Activated naive CD8-positive, alpha-beta T cell (primary cell): ENCODE results near the gene TDRD6.
"Not testable (repeated sequence)": the region's sequence is repeated elsewhere in the genome, so short reads cannot be mapped to it uniquely, and the experiment has no call there.

Experiments used
- H3K27ac Mint-ChIP-seq: one replicate; pipeline ENCODE4 v1.8.0; 2021; ENCODE audit warnings: mixed read lengths
- H3K27me3 Mint-ChIP-seq: one replicate; pipeline ENCODE4 v1.8.0; 2021; ENCODE audit warnings: mixed read lengths
- H3K36me3 Mint-ChIP-seq: one replicate; pipeline ENCODE4 v1.8.0; 2021; ENCODE audit warnings: mixed read lengths
- H3K4me1 Mint-ChIP-seq: one replicate; pipeline ENCODE4 v1.8.0; 2021; ENCODE audit warnings: low read depth, mixed read lengths
- H3K4me3 Mint-ChIP-seq: one replicate; pipeline ENCODE4 v1.8.0; 2021; ENCODE audit warnings: mild to moderate bottlenecking, mixed read lengths
- H3K9me3 Mint-ChIP-seq: one replicate; pipeline ENCODE4 v1.8.0; 2021; ENCODE audit warnings: low read depth, mixed read lengths

Gene TDRD6, protein sequence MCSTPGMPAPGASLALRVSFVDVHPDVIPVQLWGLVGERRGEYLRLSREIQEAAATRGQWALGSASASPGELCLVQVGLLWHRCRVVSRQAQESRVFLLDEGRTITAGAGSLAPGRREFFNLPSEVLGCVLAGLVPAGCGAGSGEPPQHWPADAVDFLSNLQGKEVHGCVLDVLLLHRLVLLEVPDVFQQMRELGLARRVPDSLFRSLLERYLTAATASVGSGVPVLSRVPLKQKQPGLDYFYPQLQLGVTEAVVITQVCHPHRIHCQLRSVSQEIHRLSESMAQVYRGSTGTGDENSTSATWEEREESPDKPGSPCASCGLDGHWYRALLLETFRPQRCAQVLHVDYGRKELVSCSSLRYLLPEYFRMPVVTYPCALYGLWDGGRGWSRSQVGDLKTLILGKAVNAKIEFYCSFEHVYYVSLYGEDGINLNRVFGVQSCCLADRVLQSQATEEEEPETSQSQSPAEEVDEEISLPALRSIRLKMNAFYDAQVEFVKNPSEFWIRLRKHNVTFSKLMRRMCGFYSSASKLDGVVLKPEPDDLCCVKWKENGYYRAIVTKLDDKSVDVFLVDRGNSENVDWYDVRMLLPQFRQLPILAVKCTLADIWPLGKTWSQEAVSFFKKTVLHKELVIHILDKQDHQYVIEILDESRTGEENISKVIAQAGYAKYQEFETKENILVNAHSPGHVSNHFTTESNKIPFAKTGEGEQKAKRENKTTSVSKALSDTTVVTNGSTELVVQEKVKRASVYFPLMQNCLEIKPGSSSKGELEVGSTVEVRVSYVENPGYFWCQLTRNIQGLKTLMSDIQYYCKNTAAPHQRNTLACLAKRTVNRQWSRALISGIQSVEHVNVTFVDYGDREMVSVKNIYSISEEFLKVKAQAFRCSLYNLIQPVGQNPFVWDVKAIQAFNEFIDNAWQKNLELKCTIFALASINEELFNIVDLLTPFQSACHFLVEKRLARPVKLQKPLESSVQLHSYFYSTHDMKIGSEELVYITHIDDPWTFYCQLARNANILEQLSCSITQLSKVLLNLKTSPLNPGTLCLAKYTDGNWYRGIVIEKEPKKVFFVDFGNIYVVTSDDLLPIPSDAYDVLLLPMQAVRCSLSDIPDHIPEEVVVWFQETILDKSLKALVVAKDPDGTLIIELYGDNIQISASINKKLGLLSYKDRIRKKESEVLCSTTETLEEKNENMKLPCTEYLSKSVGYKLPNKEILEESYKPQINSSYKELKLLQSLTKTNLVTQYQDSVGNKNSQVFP (N-terminal part only)

DNA sequence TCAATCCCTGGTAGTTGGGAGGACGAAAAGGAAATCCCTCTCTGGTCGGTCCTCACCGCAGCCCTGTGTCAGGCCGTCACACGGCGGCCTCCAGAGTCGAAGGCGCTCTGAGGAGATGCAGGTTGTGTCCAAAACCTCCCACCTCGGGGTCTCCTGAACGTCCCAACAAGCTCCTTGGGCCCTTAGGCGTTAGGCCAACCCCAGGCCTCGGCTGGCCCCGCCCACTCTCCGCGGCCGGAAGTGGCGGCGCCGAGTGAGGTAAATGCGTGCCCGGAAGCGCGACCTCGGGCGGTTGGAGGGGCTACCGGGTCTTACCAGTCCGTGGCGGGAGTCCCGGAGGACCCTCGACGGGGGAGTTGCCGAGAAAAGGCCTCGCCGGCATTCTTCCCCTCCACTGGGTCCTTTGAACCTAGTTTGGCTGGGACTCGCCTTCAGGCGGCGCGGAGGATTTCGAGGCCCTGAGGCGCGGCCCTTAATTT is at the start of gene TDRD6:
Gene TDRD6 (plus strand): TSS at position 267 of the 479 bp plus-strand sequence. CDS start 244 bp downstream, outside the sequence.
- Mint-ChIP-seq H3K36me3 (no peaks in the 10 kb centered on the region), H3K4me1 (no peaks in the 10 kb centered on the region), H3K4me3 (no peak within 1 kb of the TSS), H3K9me3 (no peaks in the 10 kb centered on the region), H3K27me3 (peaks cover 9% of the 10 kb centered on the region), H3K27ac (no peak within 1 kb of the TSS)

DNA sequence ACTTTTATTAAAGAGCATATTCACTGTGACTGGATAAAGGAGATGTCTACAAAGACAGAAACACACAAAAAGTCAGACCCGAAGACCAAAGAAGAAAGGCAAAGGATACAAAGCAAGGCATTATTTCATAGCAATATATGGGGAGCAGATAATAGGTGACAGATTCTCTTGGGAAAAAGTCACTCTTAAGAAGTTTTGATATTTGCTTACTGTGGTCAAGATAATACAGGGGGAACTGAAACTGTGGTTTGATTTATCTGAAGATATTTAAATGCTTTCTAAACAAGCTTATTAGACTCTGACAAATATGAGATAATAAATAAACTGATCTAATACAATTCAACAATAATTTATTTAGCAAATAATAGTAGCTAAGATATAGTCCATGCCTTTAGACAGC is 49.8 kb upstream of the TDRD6 start:
- H3K4me1 Mint-ChIP-seq = peaks cover 4% of the 10 kb centered on the region
- no peak overlapping the region for H3K27ac Mint-ChIP-seq
- peaks cover 8% of the 10 kb centered on the region for H3K27me3 Mint-ChIP-seq
- H3K4me3 Mint-ChIP-seq = no peak overlapping the region
- peaks cover 3% of the 10 kb centered on the region for H3K9me3 Mint-ChIP-seq
- H3K36me3 Mint-ChIP-seq = no peaks in the 10 kb centered on the region

DNA sequence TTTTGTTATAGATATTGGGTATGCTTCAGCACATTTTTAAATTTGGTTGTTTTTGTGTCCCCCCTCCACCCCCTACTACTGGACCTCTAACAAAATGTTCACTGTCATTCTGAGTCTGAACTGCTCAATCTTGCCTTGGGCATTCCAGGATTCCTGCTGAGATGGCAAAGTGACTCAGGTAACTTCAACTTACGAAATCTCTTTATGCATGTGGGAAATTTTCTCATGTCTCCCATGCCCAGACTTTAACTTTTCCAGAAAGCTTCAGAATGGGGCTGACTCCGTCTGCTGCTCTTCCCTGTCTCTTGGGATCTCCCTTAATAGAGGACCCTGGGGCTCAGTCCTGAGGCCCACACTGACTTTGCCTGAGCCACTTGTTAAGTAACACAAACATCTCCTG is 49.0 kb upstream of the TDRD6 start:
- Mint-ChIP-seq H3K27ac (no peak overlapping the region), H3K36me3 (no peaks in the 10 kb centered on the region), H3K4me3 (no peak overlapping the region), H3K9me3 (peaks cover 4% of the 10 kb centered on the region), H3K27me3 (peaks cover 9% of the 10 kb centered on the region), H3K4me1 (peaks cover 5% of the 10 kb centered on the region)

DNA sequence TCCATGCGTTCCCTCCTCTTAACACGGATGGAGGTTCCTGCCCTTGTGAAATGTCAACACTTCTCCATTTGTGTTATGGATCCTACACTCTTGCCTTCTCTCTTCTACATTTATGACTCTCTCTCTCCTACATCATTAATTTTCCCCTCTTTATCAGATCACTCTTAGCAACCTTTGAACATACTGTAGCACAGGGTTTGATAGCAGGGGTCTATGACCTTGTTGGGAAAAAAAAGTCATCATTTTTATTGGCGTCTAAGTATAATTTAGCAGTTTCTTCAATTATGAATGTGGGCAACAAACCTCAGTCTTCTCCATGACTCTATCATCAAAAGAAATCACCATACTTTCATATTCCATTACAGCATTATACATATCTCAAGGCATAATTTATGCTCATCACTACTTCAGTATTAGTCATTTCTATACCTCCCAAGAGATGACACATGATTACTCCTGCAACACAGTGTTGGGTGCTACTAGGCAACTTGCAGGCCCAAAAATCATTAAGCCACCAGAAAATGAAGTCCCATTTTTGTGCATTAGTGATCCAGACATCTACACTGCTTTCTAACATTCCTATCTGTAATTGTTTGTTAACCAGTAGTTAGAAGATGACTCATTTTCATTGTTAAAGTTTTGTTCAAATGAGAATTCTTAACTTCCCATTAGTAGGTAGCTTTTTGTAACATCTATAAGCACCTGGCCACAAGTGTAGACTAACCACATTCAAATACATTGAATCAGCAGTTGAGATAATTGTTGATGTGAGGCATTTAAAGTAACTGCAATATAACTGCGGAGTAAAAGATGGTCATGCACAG is 44.5 kb upstream of the TDRD6 start:
- Mint-ChIP-seq H3K4me3 (no peak overlapping the region), H3K4me1 (peaks cover 5% of the 10 kb centered on the region), H3K27me3 (peaks cover 11% of the 10 kb centered on the region), H3K9me3 (peaks cover 8% of the 10 kb centered on the region), H3K36me3 (no peaks in the 10 kb centered on the region), H3K27ac (peak overlapping the region; percentile 62)

DNA sequence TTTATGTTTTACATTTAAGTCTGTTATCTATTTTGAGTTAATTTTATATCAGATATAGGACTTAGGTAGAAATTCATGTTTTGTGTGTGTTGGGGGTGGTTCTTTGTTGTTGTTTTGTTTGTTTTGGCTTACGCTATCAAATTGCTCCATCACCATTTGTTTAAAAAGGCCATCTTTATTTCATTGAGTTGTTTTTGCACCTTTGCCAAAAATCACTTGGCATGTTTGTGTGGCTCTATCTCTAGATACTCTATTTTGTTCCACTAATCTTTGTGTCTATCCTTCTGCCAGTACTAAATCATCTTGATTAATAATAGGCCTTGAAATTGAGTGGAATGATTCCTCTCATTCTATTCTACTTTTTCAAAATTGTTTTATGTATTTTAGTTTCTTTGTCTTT is 42.4 kb upstream of the TDRD6 start:
- Mint-ChIP-seq H3K36me3 (no peaks in the 10 kb centered on the region), H3K9me3 (peaks cover 8% of the 10 kb centered on the region), H3K27me3 (peaks cover 13% of the 10 kb centered on the region)

DNA sequence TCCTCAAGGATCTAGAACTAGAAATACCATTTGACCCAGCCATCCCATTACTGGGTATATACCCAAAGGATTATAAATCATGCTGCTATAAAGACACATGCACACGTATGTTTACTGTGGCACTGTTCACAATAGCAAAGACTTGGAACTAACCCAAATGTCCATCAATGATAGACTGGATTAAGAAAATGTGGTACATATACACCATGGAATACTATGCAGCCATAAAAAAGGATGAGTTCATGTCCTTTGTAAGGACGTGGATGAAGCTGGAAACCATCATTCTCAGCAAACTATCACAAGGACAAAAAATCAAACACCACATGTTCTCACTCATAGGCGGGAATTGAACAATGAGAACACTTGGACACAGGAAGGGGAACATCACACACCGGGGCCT is 39.6 kb upstream of the TDRD6 start:
- H3K27ac Mint-ChIP-seq, H3K4me1 Mint-ChIP-seq, H3K4me3 Mint-ChIP-seq, H3K9me3 Mint-ChIP-seq, H3K36me3 Mint-ChIP-seq: not testable (repeated sequence)
- H3K27me3 Mint-ChIP-seq = peaks cover 17% of the 10 kb centered on the region

More for the DNA sequence above, 42.4 kb upstream of the TDRD6 start:
- Mint-ChIP-seq H3K4me1 (peaks cover 5% of the 10 kb centered on the region), H3K27ac (no peak overlapping the region), H3K4me3 (no peak overlapping the region)

DNA sequence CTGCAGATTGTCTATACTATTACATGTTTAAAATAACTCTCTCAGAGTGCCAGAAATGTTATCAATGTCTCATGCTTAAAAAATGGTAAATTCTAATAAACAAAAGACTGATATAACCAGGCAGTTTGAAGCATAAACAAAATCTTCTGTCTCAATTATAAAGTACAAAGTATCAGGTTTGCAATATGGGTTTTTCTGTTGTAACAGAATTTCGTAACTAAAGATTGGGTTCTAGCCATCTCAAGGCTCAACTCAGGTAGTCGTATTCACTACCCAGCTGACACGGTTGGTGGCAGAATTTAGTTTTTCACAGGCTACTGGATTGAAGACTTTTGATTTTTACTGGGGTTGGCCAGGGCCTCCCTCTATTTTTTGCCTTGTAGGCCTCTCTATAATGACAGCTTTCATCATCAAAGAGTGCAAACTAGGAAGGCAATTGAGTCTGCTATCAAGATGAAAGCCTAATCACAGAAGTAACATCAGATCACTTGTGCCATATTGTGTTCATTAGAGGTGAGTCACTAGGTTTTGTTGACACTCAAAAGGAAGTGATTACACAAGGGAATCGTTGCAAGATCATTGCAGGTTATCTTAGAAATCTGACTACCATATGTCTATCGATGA is 38.7 kb upstream of the TDRD6 start:
- H3K36me3 Mint-ChIP-seq = no peaks in the 10 kb centered on the region
- H3K27me3 Mint-ChIP-seq = peaks cover 21% of the 10 kb centered on the region
- peaks cover 4% of the 10 kb centered on the region for H3K9me3 Mint-ChIP-seq

DNA sequence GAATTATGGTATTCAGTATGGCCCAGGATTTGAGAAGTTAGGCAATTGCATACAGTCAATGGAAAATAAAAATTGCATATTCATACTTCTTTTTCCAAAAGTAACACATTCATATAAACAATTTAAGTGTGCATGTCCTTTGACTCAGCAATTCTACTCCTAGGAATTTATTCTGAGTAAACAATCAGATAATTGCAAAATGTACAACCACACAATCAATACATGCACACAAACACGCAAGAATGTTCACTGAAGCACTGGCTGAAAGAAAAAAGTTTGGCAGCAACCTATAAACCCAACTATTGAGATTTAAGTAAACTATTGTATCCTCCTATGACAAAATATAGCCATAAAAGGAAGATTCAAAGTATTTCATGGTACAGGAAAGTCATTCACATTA is 36.7 kb upstream of the TDRD6 start:
- H3K27ac Mint-ChIP-seq = no peak overlapping the region
- peaks cover 30% of the 10 kb centered on the region for H3K27me3 Mint-ChIP-seq
- H3K4me1 Mint-ChIP-seq = peaks cover 13% of the 10 kb centered on the region
- no peaks in the 10 kb centered on the region for H3K36me3 Mint-ChIP-seq
- no peaks in the 10 kb centered on the region for H3K9me3 Mint-ChIP-seq
- no peak overlapping the region for H3K4me3 Mint-ChIP-seq

More for the DNA sequence above, 38.7 kb upstream of the TDRD6 start:
- Mint-ChIP-seq H3K4me3 (no peak overlapping the region), H3K27ac (no peak overlapping the region), H3K4me1 (peaks cover 13% of the 10 kb centered on the region)

DNA sequence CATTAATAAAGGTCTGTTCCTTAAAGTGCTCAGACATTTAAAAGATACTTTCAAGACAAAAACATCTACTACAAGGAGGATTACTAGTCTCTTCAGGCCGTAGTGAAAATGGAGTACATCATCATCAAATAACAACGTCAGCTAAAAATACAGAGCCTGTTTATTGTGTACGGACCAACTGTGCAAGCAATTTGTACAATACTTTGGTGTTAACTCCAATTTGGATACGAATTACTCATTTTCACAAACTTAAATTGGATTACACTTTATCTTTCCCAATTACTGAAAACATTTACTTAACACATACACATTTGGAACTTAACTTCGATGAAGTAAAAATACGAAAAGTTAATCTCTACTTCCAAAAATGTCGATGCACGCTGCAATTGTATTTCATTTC is 35.9 kb upstream of the TDRD6 start:
- Mint-ChIP-seq H3K9me3 (no peaks in the 10 kb centered on the region), H3K36me3 (no peaks in the 10 kb centered on the region), H3K27ac (no peak overlapping the region), H3K27me3 (peaks cover 30% of the 10 kb centered on the region), H3K4me3 (peak overlapping the region; percentile 90), H3K4me1 (peaks cover 13% of the 10 kb centered on the region)

DNA sequence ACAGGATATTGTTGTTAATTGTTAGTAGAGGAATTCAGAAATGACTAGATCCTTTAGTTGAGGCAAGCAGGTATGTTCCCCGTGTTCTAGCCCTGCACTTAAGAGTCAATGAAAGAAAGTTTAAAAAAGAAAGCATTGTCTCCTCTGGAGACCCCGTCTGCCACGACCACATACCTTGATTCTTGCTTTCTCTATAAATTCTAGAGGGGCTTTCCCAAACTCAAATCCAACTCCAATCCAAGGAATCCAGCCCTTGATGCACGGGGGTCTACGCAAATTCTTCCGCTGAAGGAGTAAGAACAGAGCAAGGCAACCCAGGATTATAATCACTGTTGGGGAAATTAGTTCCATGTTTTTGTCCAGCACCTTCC is 35.5 kb upstream of the TDRD6 start:
- Mint-ChIP-seq H3K27me3 (peaks cover 30% of the 10 kb centered on the region), H3K4me1 (peaks cover 13% of the 10 kb centered on the region), H3K27ac (no peak overlapping the region), H3K9me3 (no peaks in the 10 kb centered on the region), H3K36me3 (no peaks in the 10 kb centered on the region), H3K4me3 (peak overlapping the region; percentile 90)

DNA sequence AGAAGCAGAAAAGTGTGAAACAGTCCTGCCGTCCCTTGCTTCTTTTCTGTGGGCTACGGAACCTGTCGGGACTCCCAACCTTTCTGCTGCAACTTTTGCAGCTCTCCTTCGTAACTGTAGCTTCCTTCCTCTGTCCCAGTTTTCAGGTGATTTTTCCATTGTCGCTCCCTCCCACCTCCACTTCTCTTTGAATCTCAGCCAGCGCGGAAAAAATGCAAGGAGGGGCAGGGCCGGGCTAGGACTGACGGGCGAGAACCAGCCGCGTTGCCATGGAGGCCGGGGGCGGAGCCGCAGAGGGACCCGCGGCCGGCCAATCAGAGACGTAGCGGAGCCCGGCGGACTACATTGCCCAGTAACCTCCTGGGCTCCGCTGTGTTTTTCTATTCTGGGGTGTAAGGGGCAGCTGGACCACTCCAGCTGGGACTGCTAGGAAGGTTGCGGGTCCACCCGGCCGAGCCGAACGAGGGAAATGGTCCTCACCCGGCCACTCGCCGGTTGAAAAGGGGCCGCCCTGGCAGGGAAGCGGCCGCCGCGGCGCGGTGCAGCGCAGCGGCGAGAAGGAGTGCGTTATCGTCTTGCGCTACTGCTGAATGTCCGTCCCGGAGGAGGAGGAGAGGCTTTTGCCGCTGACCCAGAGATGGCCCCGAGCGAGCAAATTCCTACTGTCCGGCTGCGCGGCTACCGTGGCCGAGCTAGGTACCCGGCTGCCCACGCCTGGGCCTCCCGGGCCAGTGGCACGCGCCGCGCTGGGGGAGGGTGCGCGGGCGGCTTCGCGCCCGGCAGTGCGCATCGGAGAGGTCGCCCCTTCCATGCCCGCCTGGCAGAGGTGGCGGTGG is 34.9 kb upstream of the TDRD6 start, which contains the start of the genes CYP39A1 and SLC25A27:
Gene CYP39A1 (minus strand): TSS at position 216 of the 836 bp plus-strand sequence. CDS start 236 bp downstream, outside the sequence.
Gene SLC25A27 (plus strand): TSS at position 373 of the 836 bp plus-strand sequence. CDS start 218 bp downstream, at position 591.
- no peaks in the 10 kb centered on the region for H3K9me3 Mint-ChIP-seq
- H3K4me1 Mint-ChIP-seq = peaks cover 13% of the 10 kb centered on the region
- no peaks in the 10 kb centered on the region for H3K36me3 Mint-ChIP-seq
- no peak within 1 kb of the TSS for H3K27ac Mint-ChIP-seq
- peaks cover 30% of the 10 kb centered on the region for H3K27me3 Mint-ChIP-seq
- H3K4me3 Mint-ChIP-seq = peak within 1 kb of the TSS; percentile 90

DNA sequence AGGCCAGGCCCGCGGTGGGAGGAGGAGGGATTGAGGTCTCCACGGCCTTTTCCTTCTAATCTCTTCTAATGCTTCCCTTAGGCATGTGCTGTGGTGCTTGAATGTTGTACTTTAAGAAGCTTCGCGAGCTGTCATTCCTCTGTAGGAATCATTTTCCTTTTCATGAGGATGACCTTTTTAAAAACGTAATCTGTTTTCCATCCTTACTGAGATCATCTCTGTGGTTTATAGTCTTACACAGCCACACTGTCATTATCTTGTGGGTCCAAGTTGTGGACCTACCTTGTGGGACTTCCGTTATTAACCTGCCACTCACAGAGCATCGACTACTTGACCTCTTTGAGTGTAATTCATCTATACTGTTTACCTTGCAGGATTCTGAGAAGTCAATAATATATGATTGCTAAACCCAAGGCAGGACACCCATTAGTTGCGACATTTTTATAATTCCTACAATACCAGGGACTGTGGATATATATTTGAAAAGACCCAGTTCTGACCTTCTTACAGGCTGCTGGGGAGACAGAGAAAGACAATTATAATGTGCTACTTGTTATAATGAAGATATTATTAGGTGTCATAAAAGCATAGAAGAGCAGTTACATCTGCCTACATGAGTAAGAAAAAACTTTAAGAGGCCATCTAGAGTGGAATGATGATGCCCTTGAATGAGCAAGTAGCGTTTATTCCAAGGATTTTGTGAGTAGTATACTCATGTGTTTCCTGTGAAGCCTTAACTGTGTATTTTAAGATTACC is 34.1 kb upstream of the TDRD6 start:
- Mint-ChIP-seq H3K4me3 (peak overlapping the region; percentile 90), H3K27me3 (peaks cover 28% of the 10 kb centered on the region), H3K27ac (no peak overlapping the region), H3K9me3 (no peaks in the 10 kb centered on the region), H3K36me3 (no peaks in the 10 kb centered on the region), H3K4me1 (peaks cover 13% of the 10 kb centered on the region)
